Measurements from ENCODE around the gene SCN3B.
"Not testable (repeated sequence)": the region's sequence is repeated elsewhere in the genome, so short reads cannot be mapped to it uniquely, and the experiment has no call there.

The SCN3B gene, protein sequence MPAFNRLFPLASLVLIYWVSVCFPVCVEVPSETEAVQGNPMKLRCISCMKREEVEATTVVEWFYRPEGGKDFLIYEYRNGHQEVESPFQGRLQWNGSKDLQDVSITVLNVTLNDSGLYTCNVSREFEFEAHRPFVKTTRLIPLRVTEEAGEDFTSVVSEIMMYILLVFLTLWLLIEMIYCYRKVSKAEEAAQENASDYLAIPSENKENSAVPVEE

DNA sequence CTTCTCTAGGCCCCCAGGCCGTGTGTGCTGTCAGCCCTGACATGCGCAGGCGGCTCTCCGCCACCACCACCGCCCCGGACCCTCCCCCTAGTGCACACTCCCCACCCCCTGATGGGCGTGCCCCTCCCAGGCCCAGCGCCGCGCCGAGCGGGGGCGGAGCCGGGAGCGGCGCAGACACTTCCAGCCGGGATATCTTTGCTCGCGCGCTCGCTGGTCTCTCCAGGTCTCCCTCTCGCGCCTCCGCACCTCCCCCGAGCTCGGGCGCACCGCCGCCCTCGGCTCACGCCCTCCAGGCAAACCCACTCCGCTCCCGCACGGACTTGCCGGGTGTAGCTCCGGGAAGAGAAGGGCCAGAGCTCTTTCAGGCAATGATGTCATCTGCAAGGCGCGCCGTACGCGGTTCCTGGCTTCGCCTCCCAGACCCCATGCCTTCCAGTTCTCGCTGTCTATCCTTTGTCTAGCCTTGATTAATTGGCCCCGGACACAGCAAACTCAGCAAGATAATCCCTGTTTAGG is at the start of gene SCN3B:
Gene SCN3B, minus strand, starts transcription at position 59 of the 516 bp plus-strand sequence. CDS start 823 bp downstream, outside the sequence.
- DNase-seq (ENCODE audit: low spot score): no peak
- FAIRE-seq: no peak

DNA sequence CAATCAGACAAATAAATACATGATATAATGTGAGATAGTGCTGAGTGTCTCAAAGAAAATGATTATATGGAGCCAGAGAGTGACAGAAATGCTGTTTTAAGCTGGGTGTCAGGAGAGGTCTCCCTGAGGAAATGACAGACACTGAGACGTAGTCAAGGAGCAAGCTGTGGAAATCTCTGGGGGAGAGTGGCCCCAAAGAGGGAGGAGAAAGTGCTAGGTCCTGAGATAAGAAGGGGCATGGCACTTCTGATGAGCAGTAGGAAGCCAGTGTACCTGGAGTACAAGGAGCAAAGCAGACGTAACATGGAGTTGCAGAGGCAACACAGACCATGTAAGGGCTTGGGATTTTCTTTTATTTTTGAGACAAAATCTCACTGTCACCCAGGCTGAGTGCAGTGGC is 48.3 kb upstream of the SCN3B start:
- DNase-seq (ENCODE audit: low spot score) (no peak), FAIRE-seq (no peak)

GRCh38 chr11:123702139-123702538 is 47.7 kb upstream of the SCN3B start:
- no peak for FAIRE-seq
- DNase-seq (ENCODE audit: low spot score): no peak

GRCh38 chr11:123700772-123701171 is 46.3 kb upstream of the SCN3B start:
- FAIRE-seq (no peak), DNase-seq (ENCODE audit: low spot score) (no peak)

- DNase-seq (ENCODE audit: low spot score) (no peak), FAIRE-seq (no peak)
Observed at GRCh38 chr11:123698546-123699127, 44.2 kb upstream of the SCN3B start.

DNA sequence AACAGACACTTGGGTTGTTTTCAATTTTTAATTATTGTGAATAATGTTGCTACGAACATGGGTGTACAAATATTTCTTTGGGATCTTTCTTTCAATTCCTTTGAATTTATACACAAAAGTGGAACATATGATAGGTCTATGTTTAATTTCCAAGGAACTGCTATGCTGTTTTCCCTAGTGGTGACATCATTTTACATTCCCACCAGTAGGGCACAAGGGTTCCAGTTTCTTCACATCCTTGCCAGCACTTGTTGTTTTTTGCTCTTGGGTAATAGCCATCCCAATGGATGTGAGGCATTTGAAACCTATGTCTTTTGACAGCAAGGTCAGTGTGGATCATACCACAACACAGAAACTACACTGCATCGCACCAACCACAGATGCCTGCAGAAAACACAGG is 41.8 kb upstream of the SCN3B start:
- FAIRE-seq: no peak
- no peak for DNase-seq (ENCODE audit: low spot score)

DNA sequence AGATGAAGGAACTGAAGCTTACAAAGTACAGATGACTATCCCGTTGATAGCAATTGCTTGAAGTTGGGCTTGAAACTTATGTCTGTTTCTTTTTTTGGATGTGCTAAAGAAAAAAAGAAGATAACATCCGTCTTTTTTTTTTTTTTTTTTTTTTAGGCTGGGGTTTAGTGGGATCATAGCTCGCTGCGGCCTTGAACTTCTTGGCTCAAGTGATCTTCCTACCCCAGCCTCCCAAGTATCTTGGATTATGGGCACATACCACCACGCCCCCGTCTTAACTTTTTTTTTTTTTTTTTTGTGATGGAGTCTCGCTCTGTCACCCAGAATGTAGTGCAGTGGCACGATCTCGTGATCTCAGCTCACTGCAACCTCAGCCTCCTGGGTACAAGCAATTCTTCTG is 40.8 kb upstream of the SCN3B start:
- FAIRE-seq (no peak), DNase-seq (ENCODE audit: low spot score) (no peak)

DNA sequence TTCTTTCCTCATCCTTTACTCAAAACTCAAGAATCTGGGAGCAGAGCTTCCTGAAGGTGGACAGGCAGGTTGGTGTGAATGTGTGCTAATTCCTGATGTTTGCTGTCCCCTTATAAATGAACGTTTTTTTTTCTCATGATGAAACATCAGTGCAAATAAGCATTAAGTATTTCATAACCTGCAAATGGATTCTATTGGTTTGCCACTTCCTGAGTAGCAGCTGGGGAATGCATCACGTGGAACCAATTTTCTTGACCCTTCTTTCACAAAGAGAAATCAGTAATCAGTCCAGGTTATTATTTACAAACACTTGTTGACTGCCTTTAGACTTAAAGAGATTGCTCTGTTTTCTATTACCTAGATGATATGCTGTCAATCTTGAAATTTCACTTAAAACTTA is 40.1 kb upstream of the SCN3B start:
- no peak for DNase-seq (ENCODE audit: low spot score)
- no peak for FAIRE-seq

GRCh38 chr11:123692961-123693360 is 38.5 kb upstream of the SCN3B start:
- no peak for DNase-seq (ENCODE audit: low spot score)
- FAIRE-seq: no peak

GRCh38 chr11:123690485-123690884 is 36.1 kb upstream of the SCN3B start:
- FAIRE-seq (no peak), DNase-seq (ENCODE audit: low spot score) (peak; percentile 12)

- no peak for DNase-seq (ENCODE audit: low spot score)
- FAIRE-seq: no peak
Observed at GRCh38 chr11:123684601-123685000, 30.2 kb upstream of the SCN3B start.

GRCh38 chr11:123683428-123684170 is 29.2 kb upstream of the SCN3B start:
- FAIRE-seq (no peak), DNase-seq (ENCODE audit: low spot score) (no peak)

DNA sequence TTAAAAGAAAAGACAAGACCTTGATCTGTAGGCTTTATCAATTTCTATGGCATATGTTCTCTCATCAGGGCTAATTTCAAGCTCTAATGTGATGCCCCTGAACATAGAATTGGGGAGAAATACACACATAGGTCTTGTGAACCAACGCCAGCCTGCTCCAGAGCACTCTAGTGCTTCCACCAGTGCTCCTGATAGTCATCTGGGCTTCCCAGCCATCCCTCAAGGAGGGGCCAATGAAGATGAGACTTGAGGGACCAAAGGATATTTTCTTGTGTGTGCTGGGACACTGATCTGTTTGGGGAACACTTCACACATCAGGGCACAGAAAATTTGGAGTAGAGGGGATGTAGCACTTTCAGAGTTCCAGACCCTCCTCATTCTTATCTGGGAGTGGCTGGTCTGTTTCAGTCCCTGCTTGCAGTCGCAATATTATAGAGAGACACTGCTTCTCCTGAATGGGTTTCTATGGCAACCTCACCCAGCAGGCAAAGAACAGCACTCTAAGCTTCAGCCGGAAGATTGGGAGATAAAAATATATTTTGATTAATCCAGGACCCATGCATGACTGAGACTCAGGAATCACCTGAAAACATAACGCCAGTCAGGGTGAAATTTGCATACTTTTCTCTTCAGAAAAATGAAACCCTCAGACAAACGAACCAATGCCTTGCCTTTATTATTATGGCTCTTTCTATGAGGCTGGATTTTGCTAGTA is 28.4 kb upstream of the SCN3B start:
- FAIRE-seq: no peak
- DNase-seq (ENCODE audit: low spot score): no peak

DNA sequence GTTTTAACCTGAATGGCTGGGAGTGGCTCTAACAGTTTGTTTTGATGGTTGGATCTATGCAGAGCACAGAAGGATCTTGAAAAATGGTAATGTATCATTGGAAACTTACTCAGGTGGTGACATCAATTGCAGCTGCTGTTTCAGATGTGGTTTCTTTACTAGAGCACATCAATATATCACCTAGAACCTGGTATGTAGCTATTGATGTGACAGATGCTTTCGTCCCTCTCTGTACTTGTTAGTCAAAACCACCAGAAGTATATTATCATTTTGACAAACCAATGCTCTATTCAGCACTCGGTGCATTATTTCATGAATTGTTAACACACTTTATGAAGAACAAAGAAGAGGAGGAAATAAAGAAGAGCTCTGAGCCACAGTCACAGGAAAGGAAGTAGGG is 26.6 kb upstream of the SCN3B start:
- no peak for FAIRE-seq
- no peak for DNase-seq (ENCODE audit: low spot score)

DNA sequence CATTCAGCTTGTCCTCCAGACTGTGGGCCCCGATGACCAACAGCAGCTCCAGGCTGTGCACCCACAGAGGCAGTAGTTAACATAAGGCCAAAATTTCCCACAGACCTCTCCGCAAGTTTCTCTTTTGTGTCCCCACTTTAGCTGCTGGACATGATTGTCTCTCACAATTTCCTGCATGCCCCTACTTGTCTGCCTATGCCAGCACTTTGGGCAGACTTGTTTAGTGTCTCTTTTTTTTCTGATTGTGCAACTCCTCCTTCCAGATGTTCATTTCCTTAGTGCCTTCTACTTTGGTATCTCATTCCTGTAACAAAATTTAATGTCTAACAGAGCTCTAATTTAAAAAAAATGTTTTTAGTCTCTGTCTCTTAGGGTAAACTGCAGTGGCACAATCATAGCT is 23.8 kb upstream of the SCN3B start:
- no peak for FAIRE-seq
- DNase-seq (ENCODE audit: low spot score): no peak

- FAIRE-seq (no peak), DNase-seq (ENCODE audit: low spot score) (no peak)
Observed at GRCh38 chr11:123677510-123677909, 23.1 kb upstream of the SCN3B start.

DNA sequence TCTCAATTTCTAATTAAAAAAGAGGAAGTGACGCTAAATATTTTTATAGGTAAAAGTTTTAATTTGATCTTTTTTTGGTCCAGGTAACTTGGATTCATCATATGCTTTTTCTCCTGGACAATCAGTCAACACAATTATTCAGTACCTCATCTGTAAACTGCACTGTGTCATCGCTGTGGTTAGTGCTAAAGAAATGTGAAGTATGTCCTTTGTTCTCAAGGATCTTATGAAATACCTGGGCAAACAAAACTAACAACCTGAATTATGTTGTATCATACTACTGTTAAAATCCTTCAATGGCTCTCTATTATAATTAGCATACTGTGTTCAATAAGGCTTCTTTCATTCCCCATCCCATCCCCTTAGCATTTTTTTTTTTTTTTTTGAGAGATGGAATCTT is 19.9 kb upstream of the SCN3B start:
- FAIRE-seq (no peak), DNase-seq (ENCODE audit: low spot score) (no peak)

DNA sequence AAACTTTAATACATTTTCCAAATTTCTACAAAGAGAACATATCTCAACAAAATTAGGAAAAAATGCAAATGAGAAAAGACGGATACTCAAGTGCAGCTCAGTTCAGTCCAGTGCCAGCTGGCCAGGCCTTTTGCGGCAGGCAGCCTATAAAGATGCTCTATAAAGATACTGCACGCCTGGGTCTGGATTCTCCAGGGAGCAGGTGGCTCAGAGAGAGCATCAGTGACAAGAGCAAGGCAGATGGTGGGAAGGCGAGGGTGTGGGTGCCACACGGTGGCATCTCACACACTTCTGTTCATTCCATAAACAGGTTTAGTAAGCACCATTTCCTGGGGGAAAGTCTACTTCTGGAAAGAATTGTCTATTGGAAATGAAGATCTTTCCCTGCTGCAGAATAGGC is 18.1 kb upstream of the SCN3B start:
- no peak for DNase-seq (ENCODE audit: low spot score)

GRCh38 chr11:123671534-123671933 is 17.1 kb upstream of the SCN3B start:
- no peak for DNase-seq (ENCODE audit: low spot score)
- FAIRE-seq: no peak

More for the DNA sequence above, 18.1 kb upstream of the SCN3B start:
- FAIRE-seq: no peak

DNA sequence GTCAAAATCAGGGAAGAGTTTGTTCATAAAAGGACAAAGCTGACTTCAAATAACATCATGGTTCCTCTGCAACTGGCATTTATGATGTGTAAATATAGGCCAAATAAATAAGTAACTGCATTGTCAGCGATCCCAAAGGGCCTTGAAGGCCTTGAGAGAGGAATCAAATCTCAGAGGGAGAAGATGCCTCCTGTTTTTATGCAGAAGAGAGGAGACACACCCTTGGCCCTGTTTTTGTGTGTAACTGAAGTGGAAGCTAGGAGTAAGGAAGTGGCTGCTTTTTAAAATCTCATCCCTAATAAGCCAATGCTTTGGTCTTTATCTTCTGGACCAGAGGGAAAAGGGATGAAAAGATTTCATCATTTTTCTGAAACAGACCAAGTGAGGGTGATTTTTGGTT is 15.7 kb upstream of the SCN3B start:
- FAIRE-seq (no peak), DNase-seq (ENCODE audit: low spot score) (no peak)

GRCh38 chr11:123665306-123665705 is 10.9 kb upstream of the SCN3B start:
- no peak for DNase-seq (ENCODE audit: low spot score)
- no peak for FAIRE-seq

DNA sequence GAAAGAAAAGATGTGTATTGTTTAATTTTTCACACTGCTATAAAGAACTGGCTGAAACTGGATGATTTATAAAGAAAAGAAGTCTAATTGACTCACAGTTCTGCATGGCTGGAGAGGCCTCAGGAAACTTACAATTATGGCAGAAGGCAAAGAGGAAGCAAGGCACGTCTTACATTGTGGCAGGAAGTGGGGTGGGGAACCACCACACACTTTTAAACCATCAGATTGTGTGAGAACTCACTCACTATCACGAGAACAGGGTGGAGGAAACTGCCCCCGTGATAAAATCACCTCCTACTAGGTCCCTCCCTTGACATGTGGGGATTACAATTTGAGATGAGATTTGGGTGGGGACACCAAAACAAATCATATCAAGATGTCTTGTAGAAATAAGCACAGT is 5.5 kb upstream of the SCN3B start:
- DNase-seq (ENCODE audit: low spot score); FAIRE-seq: not testable (repeated sequence)
